GM18873 (cell line): ENCODE data around the gene CPLANE2.
"Not testable (repeated sequence)": the region's sequence is repeated elsewhere in the genome, so short reads cannot be mapped to it uniquely, and the experiment has no call there.

Experiments
- ATAC-seq: cut with Tn5 transposase; IDR thresholded peaks from one replicate; pipeline ENCODE4 v1.9.1; 2021; ENCODE audit warnings: mild to moderate bottlenecking, moderate library complexity, moderate number of reproducible peaks; ENCODE audit not compliant: unreplicated experiment, low FRiP score

Gene CPLANE2

GRCh38 chr1:16236511-16237342 is at the start of gene CPLANE2:
CPLANE2 (minus strand) TSS chr1:16237183; CDS start chr1:16236742, 441 bp downstream.
- peak; percentile 54 for ATAC-seq

- no peak for ATAC-seq
Measured at GRCh38 chr1:16286122-16286521, 49.1 kb upstream of the CPLANE2 start.

GRCh38 chr1:16281765-16282164 is 44.8 kb upstream of the CPLANE2 start:
- ATAC-seq: no peak

- no peak for ATAC-seq
Measured at GRCh38 chr1:16279186-16279585, 42.2 kb upstream of the CPLANE2 start.

- ATAC-seq: no peak
Measured at GRCh38 chr1:16276302-16277030, 39.5 kb upstream of the CPLANE2 start.

- no peak for ATAC-seq
Measured at GRCh38 chr1:16275591-16275990, 38.6 kb upstream of the CPLANE2 start.

- no peak for ATAC-seq
Measured at GRCh38 chr1:16267690-16268180, 30.8 kb upstream of the CPLANE2 start.

- ATAC-seq: no peak
Measured at GRCh38 chr1:16266411-16267118, 29.6 kb upstream of the CPLANE2 start.

- ATAC-seq: no peak
Measured at GRCh38 chr1:16262067-16262466, 25.1 kb upstream of the CPLANE2 start.

GRCh38 chr1:16260814-16261213 is 23.8 kb upstream of the CPLANE2 start:
- no peak for ATAC-seq

GRCh38 chr1:16258591-16259135 is 21.7 kb upstream of the CPLANE2 start:
- ATAC-seq: no peak

GRCh38 chr1:16257968-16258367 is 21.0 kb upstream of the CPLANE2 start:
- no peak for ATAC-seq

- not testable (repeated sequence) for ATAC-seq
Measured at GRCh38 chr1:16257556-16257955, 20.6 kb upstream of the CPLANE2 start.

- ATAC-seq: no peak
Measured at GRCh38 chr1:16256478-16256877, 19.5 kb upstream of the CPLANE2 start.

GRCh38 chr1:16254263-16254928 is 17.4 kb upstream of the CPLANE2 start:
- no peak for ATAC-seq

GRCh38 chr1:16253332-16253922 is 16.4 kb upstream of the CPLANE2 start:
- ATAC-seq: no peak

GRCh38 chr1:16252912-16253311 is 15.9 kb upstream of the CPLANE2 start:
- no peak for ATAC-seq

GRCh38 chr1:16251381-16251780 is 14.4 kb upstream of the CPLANE2 start:
- no peak for ATAC-seq

GRCh38 chr1:16250524-16251251 is 13.7 kb upstream of the CPLANE2 start:
- ATAC-seq: no peak
